Thyroid gland (tissue), 4 donors: ENCODE data around the gene LEPR. TPM values are rescaled to one million over a fixed set of nuclear protein-coding genes. Genes with fewer than 3 reads are reported as not detected.
A peak's percentile ranks its signal among the peaks of the same experiment; 100 is the strongest.

Source experiments
- DNase-seq, 2 donors: peaks; one replicate each; pipeline ENCODE4 v3.0.0-alpha.2; 2019
- H3K27ac ChIP-seq, 3 donors: fragments of 200-600 bp; sonication (generic); 1 replicate in 2 of 3; 2 replicates in 1 of 3; pipeline ENCODE4 v1.5.1; 2016 to 2019; ENCODE audit warnings: mild to moderate bottlenecking in 1 of 3, moderate library complexity in 1 of 3
- H3K27me3 ChIP-seq: fragments of 200-600 bp; sonication (generic); one replicate; pipeline ENCODE4 v1.5.1; 2019
- H3K36me3 ChIP-seq, 2 donors: fragments of 200-600 bp; sonication (generic); one replicate each; pipeline ENCODE4 v1.5.1; 2016 to 2019
- H3K4me1 ChIP-seq, 2 donors: fragments of 200-600 bp; sonication (generic); one replicate each; pipeline ENCODE4 v1.5.1; 2017 to 2019
- H3K4me3 ChIP-seq, 3 donors: fragments of 200-600 bp; sonication (generic); replicated peaks in 1 of 3; 1 replicate in 2 of 3; 2 replicates in 1 of 3; pipeline ENCODE4 v1.5.1; 2016; ENCODE audit warnings: mild to moderate bottlenecking in 1 of 3
- H3K9me3 ChIP-seq: fragments of 200-600 bp; sonication (generic); one replicate; pipeline ENCODE4 v1.5.1; 2017
- POLR2A ChIP-seq, 2 donors: fragments of 450-650 bp; IDR thresholded peaks; one replicate each; pipeline ENCODE4 v1.6.1; 2017; ENCODE audit warnings: antibody characterized with exemption in 2 of 2, mild to moderate bottlenecking in 2 of 2, moderate library complexity in 1 of 2
- WGBS, 2 donors: methylation state at CpG; one replicate each; pipeline ENCODE4 v1.1.5; 2017; 5-methylcytosine and 5-hydroxymethylcytosine counted together
- intact Hi-C: fragments of 100-400 bp; cut with DNase I; formaldehyde crosslinking; loops from one replicate; pipeline ENCODE4 v1.15.1; 2023
- total RNA-seq, 4 donors: library from RNA; depleted of rRNA; stranded (reverse); fragments of >200 nt; gene quantifications; one replicate each; pipeline ENCODE4 v1.2.3, GENCODE V29; 2016
- TF ChIP-seq, protein P1 (sequence below), 6 experiments: fragments of 200-600 bp in 3 of 6; fragments of 450-650 bp in 3 of 6; sonication (generic) in 3 of 6; IDR thresholded peaks; one replicate each; pipeline ENCODE4 v1.5.1; 2016 to 2019; ENCODE audit warnings: antibody characterized with exemption in 6 of 6, mild to moderate bottlenecking in 2 of 6, inconsistent platforms in 1 of 6, moderate library complexity in 1 of 6

Gene LEPR
- total RNA-seq, 4 donors from 2014 or later: 11.4 to 80.4 (median 17.5) TPM

DNA sequence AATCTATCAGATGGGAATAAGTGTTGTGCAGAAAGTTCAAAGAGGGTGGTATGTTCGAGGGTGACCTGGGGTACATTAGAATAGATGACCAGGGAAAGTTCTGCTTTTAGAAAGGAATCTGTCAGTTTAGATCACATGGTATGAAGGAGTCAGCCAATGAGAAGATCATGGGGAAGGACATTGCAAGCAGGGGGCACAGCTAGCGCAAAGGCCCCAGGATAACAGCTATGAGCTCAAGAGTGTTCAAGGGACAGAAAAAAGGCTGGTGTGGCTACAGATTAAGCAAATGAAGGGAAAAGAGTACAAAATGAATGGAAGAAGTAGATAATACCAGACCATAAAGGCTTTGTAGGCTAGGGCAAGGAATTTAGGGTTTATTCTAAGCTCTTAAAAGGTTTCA is 8.6 kb downstream of the LEPR start:
- Histone ChIP-seq H3K4me1 (peaks cover 0 to 28% of the 10 kb centered on the region in 2 donors), H3K4me3 (no peak overlapping the region), H3K9me3 (no peaks in the 10 kb centered on the region), H3K27ac (peak overlapping the region in 2 of 3 donors; percentile 63 to 67), H3K27me3 (no peaks in the 10 kb centered on the region), H3K36me3 (peaks cover 13 to 24% of the 10 kb centered on the region in 2 donors)
- WGBS, 2 donors: 89 to 95% methylated on average over 2 of the region's 2 CpGs
- no peak for TF ChIP-seq POLR2A (IDR thresholded peaks at IDR 0.05)
- TF ChIP-seq, protein P1, sequence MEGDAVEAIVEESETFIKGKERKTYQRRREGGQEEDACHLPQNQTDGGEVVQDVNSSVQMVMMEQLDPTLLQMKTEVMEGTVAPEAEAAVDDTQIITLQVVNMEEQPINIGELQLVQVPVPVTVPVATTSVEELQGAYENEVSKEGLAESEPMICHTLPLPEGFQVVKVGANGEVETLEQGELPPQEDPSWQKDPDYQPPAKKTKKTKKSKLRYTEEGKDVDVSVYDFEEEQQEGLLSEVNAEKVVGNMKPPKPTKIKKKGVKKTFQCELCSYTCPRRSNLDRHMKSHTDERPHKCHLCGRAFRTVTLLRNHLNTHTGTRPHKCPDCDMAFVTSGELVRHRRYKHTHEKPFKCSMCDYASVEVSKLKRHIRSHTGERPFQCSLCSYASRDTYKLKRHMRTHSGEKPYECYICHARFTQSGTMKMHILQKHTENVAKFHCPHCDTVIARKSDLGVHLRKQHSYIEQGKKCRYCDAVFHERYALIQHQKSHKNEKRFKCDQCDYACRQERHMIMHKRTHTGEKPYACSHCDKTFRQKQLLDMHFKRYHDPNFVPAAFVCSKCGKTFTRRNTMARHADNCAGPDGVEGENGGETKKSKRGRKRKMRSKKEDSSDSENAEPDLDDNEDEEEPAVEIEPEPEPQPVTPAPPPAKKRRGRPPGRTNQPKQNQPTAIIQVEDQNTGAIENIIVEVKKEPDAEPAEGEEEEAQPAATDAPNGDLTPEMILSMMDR (IDR thresholded peaks at IDR 0.05): no peak
- no peak for DNase-seq
- intact Hi-C loops: no loop called here

DNA sequence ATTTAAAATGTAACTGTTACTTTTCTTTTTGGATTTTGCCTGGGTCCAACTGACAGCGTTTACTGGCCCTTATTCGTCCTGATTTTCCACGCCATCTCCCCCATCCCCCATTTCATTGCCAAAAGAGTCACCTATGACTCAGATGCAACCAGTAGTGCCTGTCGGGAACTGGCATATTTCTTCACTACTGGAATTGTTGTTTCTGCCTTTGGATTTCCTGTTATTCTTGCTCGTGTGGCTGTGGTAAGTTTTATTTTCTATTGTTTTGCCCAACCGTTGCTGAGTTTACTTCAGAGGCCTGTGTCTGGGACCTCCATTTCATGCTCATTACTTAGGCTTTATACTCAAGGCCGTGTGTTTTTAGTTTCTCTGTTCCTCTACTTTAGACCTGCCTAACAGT is 9.3 kb downstream of the LEPR start:
- TF ChIP-seq, protein P1 (IDR thresholded peaks at IDR 0.05): no peak
- TF ChIP-seq POLR2A (IDR thresholded peaks at IDR 0.05): no peak
- WGBS, 2 donors: 60 to 69% methylated on average over 7 of the region's 7 CpGs
- peak overlapping the region in 2 of 3 donors; percentile 63 to 67 for H3K27ac ChIP-seq
- peaks cover 0 to 25% of the 10 kb centered on the region in 2 donors for H3K4me1 ChIP-seq
- H3K27me3 ChIP-seq: no peaks in the 10 kb centered on the region
- peak in 1 of 2 donors; percentile 10 for DNase-seq
- H3K9me3 ChIP-seq: no peaks in the 10 kb centered on the region
- peaks cover 13 to 24% of the 10 kb centered on the region in 2 donors for H3K36me3 ChIP-seq
- intact Hi-C loops: no loop called here
- no peak overlapping the region for H3K4me3 ChIP-seq

DNA sequence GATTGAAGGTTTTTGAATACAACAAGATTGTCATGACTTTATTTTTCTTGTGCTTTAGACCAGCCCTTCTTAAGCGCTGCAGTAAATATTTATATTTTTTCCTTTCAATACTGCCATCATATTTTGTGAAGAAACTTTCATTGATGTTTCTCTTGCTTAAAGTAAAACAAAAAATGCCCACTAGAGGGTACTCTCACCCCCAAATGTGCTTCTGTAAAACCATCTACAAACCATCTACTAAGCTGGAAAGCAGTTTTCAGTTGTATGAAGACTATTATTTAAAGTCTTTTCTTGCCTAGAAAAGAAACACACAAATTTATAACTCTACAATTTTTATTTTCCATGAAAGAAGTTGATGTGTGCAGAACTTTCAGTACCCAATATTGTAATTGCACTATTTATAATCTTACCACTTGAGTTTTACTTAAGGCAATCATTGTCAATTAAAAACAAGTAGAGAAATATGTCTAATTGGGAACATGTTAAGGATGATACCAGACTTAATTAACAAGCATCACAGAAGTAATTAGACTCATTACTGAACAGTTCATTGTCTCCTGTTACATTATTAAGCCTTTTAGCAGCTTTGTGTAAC is 10.7 kb downstream of the LEPR start:
- intact Hi-C loops: no loop called here
- peaks cover 3 to 17% of the 10 kb centered on the region in 2 donors for H3K36me3 ChIP-seq
- TF ChIP-seq POLR2A (IDR thresholded peaks at IDR 0.05): no peak
- TF ChIP-seq, protein P1 (IDR thresholded peaks at IDR 0.05): peak in 4 of 6 experiments; percentile 13 to 63 (median 36)
- 0 to 54% methylated on average over 1 of the region's 1 CpG for WGBS, 2 donors
- no peaks in the 10 kb centered on the region for H3K27me3 ChIP-seq
- no peak overlapping the region for H3K4me3 ChIP-seq
- H3K9me3 ChIP-seq: no peaks in the 10 kb centered on the region
- peaks cover 0 to 25% of the 10 kb centered on the region in 2 donors for H3K4me1 ChIP-seq
- H3K27ac ChIP-seq: peak overlapping the region in 1 of 3 donors; percentile 67
- DNase-seq: no peak

DNA sequence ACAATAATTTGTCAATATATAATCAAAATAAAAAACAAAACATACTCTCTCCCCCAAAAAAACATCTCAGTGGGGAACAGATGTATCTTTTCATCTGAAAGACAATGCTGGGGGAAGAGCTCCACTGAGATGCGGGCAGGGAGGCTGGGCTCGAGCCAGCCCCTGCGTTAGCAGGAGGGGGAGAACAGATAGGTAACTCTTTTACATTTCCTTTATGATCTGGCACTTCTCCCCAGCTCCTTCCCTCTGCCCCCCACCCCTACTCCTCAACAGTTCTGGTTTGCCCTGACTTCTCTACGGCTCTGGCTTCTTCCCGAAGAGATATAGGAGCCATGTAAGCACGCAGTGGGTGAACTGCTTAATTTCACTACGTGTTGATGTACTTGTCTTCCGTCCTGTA is 12.4 kb downstream of the LEPR start:
- intact Hi-C loops: no loop called here
- WGBS, 2 donors: 80 to 82% methylated on average over 8 of the region's 8 CpGs

DNA sequence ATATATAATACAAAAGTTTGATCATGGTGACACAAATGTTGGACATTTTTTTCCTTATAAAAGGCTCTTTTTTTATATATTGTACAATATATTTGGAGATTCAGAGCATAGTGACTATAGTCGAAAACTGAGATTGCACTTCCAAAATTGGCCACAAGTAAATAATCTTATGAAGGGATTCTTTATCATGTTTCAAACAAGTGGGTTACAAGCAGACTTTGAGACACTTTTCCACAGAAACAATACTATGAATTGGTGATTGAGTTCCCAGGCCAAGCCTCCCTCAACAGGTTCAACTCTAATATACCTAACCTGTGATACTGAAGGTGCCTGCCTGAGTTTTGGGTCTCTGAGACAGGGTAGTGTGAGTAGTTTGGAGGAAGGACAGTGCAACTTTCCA is 13.8 kb downstream of the LEPR start:
- H3K36me3 ChIP-seq: peaks cover 0 to 5% of the 10 kb centered on the region in 2 donors
- 84 to 95% methylated on average over 1 of the region's 1 CpG for WGBS, 2 donors
- no peak for DNase-seq
- H3K27me3 ChIP-seq: no peaks in the 10 kb centered on the region
- no peak overlapping the region for H3K4me3 ChIP-seq
- H3K27ac ChIP-seq: no peak overlapping the region
- intact Hi-C loops: no loop called here
- H3K9me3 ChIP-seq: no peaks in the 10 kb centered on the region
- H3K4me1 ChIP-seq: peaks cover 0 to 22% of the 10 kb centered on the region in 2 donors
- TF ChIP-seq, protein P1 (IDR thresholded peaks at IDR 0.05): peak in 1 of 6 experiments; percentile 23
- TF ChIP-seq POLR2A (IDR thresholded peaks at IDR 0.05): no peak

More for the DNA sequence above, 12.4 kb downstream of the LEPR start:
- Histone ChIP-seq H3K4me3 (no peak overlapping the region), H3K27ac (no peak overlapping the region), H3K9me3 (no peaks in the 10 kb centered on the region), H3K36me3 (peaks cover 0 to 6% of the 10 kb centered on the region in 2 donors), H3K4me1 (peaks cover 0 to 25% of the 10 kb centered on the region in 2 donors), H3K27me3 (no peaks in the 10 kb centered on the region)
- TF ChIP-seq POLR2A (IDR thresholded peaks at IDR 0.05): no peak
- TF ChIP-seq, protein P1 (IDR thresholded peaks at IDR 0.05): no peak
- no peak for DNase-seq
